HFF-Myc (cell line): Measurements from ENCODE around the gene FOXJ1.

Source experiments
- DNase-seq: peaks from one replicate; pipeline ENCODE4 v3.0.0-alpha.2; 2011; ENCODE audit warnings: low read depth; ENCODE audit errors: extremely low read depth
- H3K4me3 ChIP-seq: replicated peaks from 2 replicates; pipeline ENCODE4 v1.5.1; 2011; ENCODE audit warnings: low read depth, mild to moderate bottlenecking, control low read depth, low read length
- TF ChIP-seq, protein P1 (sequence below): IDR thresholded peaks from 2 replicates; pipeline ENCODE4 v1.5.1; 2012; ENCODE audit warnings: mild to moderate bottlenecking, low read depth, low read length, control low read depth; ENCODE audit errors: missing control alignments

FOXJ1 gene

GRCh38 chr17:76161619-76162266, 20.7 kb upstream of the FOXJ1 start:
- DNase-seq = no peak
- TF ChIP-seq, protein P1, sequence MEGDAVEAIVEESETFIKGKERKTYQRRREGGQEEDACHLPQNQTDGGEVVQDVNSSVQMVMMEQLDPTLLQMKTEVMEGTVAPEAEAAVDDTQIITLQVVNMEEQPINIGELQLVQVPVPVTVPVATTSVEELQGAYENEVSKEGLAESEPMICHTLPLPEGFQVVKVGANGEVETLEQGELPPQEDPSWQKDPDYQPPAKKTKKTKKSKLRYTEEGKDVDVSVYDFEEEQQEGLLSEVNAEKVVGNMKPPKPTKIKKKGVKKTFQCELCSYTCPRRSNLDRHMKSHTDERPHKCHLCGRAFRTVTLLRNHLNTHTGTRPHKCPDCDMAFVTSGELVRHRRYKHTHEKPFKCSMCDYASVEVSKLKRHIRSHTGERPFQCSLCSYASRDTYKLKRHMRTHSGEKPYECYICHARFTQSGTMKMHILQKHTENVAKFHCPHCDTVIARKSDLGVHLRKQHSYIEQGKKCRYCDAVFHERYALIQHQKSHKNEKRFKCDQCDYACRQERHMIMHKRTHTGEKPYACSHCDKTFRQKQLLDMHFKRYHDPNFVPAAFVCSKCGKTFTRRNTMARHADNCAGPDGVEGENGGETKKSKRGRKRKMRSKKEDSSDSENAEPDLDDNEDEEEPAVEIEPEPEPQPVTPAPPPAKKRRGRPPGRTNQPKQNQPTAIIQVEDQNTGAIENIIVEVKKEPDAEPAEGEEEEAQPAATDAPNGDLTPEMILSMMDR = no peak
- H3K4me3 ChIP-seq = no peak overlapping the region

DNA sequence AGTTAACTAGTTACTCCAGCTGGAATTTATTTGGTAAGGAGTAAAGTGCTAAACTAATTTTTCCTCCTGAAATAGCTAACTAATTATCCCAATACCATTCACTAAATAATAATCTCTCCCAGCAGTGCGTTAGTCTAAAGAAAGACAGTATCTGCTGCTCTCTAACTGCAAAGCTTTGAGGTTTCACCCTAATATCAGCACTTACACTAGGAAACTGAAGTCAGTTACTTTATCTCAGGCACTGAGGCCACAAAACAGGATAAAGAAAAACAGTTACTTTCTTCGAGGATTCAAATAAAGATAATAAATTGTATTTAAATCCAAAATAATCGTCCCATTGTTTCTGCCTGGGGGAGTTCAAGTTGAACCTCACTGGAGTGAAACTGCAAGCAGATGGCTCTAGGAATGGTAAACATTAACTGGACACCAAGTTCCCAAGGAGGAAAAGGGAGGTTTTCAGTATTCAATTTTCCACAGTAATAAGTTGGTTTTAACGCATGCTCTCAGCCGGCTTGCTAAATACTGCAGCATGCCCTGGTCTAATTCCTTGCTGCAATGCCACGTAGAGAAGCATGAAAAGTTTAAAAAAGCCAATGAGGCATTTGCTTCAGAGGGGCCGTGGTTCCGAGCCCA, 20.0 kb upstream of the FOXJ1 start:
- no peak overlapping the region for H3K4me3 ChIP-seq
- TF ChIP-seq, protein P1 = no peak
- DNase-seq = no peak

DNA sequence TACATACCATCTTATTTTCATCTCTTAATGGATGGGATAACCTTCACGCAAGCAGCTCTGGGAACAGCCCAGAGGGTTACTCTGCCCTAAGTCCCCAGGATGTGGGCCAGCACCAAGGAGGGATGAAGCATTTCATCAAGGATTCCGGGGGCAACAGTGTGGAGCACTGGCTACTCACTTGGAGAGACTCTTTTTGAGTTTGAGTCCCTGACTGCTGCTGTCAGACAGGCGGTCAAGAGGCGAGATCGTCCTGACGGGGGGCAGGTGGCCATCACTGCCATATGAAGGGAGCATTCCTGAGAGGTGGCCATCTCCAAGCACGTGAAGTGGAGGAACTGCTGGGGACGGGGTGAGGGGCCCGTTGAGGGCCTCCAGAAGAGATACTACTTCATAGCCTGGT, 18.1 kb upstream of the FOXJ1 start:
- TF ChIP-seq, protein P1 = no peak
- H3K4me3 ChIP-seq = no peak overlapping the region
- no peak for DNase-seq

- DNase-seq = no peak
- TF ChIP-seq, protein P1 = no peak
- no peak overlapping the region for H3K4me3 ChIP-seq
Observed at GRCh38 chr17:76157759-76158158, 16.7 kb upstream of the FOXJ1 start.

DNA sequence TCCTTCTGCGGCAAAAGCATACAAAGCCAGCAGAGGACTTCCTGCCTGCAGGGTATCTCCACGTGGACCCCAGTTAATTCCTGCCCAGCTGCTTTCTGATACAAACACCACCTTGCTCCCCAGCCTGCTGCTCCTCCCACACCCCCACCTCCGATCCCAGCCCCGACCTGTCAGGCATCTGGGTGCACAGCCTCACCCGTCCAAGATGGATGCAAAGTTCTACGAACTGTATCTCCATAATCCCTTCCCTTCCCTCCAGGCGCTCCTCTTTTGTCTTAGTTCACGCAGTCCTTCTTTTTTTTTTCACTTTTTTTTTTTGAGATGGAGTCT, 15.6 kb upstream of the FOXJ1 start:
- TF ChIP-seq, protein P1 = no peak
- no peak for DNase-seq
- no peak overlapping the region for H3K4me3 ChIP-seq

GRCh38 chr17:76155988-76156661, 15.1 kb upstream of the FOXJ1 start:
- H3K4me3 ChIP-seq = no peak overlapping the region
- no peak for DNase-seq
- TF ChIP-seq, protein P1 = no peak
